ENCODE results near the gene TRPM4. TPM values are rescaled to one million over a fixed set of nuclear protein-coding genes. Genes with fewer than 3 reads are reported as not detected.

Gene TRPM4
- total RNA-seq, 2 experiments from 2014 or later = 20.9 to 44.2 TPM

GRCh38 chr19:49149652-49150105 is 7.9 kb upstream of the TRPM4 start:
- Histone ChIP-seq H4K20me1 (ENCODE audit: insufficient read depth, low read length) (no peaks in the 10 kb centered on the region), H3K4me1 (ENCODE audit: insufficient read depth, low read length, poor library complexity, severe bottlenecking) (peaks cover 32% of the 10 kb centered on the region), H3K4me2 (ENCODE audit: low read length) (peak overlapping the region; percentile 85), H3K36me3 (ENCODE audit: insufficient read depth, low read length) (no peaks in the 10 kb centered on the region), H3K9me3 (ENCODE audit: low read length) (no peaks in the 10 kb centered on the region), H3K27ac (ENCODE audit: low read depth, low read length, poor library complexity, severe bottlenecking) (peak overlapping the region; percentile 36), H2AFZ (ENCODE audit: low read length) (peak overlapping the region; percentile 72; the same call in 1 of the 2 replicates), H3K9me2 (ENCODE audit: insufficient read depth, low read length) (no peaks in the 10 kb centered on the region), H3K79me2 (ENCODE audit: insufficient read depth, low read depth, low read length) (no peaks in the 10 kb centered on the region), H3K4me3 (ENCODE audit: low read depth, low read length, poor library complexity, severe bottlenecking) (peak overlapping the region; percentile 83)
- intact Hi-C loops (cut with micrococcal nuclease; ENCODE audit: unreplicated experiment) = loop anchor here (2.0 kb wide), 1 partner anchor 59 kb away; no protein-coding TSS in a partner anchor
- peak; percentile 86 for DNase-seq (ENCODE audit: low spot score)
- ChIA-PET POLR2A (interaction anchor here (0.8 kb wide), 1 partner anchor 11 kb away, joined by 3 read pairs; no protein-coding TSS in a partner anchor), CTCF (ENCODE audit: unreplicated experiment) (interaction anchor here (0.6 kb wide), 1 partner anchor 36 kb away, joined by 3 read pairs; no protein-coding TSS in a partner anchor)
- TF ChIP-seq EZH2phosphoT487 (IDR thresholded peaks at IDR 0.05; ENCODE audit: borderline replicate concordance, low read depth, low read length) (no peak), CTCF (conservative IDR thresholded peaks at IDR 0.05; ENCODE audit: low read length) (no peak)
- BruUV-seq (replicated peaks) = no TSS peak

- ChIA-PET POLR2A (interaction anchor here (0.8 kb wide), 1 partner anchor 12 kb away, joined by 3 read pairs; no protein-coding TSS in a partner anchor), CTCF (ENCODE audit: unreplicated experiment) (interaction anchor here (0.6 to 1.4 kb wide), 2 partner anchors 49 to 435 kb away, joined by 3 read pairs; no protein-coding TSS in a partner anchor)
- Histone ChIP-seq H3K27ac (ENCODE audit: low read depth, low read length, poor library complexity, severe bottlenecking) (peak overlapping the region; percentile 36), H3K9me3 (ENCODE audit: low read length) (no peaks in the 10 kb centered on the region), H3K4me2 (ENCODE audit: low read length) (peak overlapping the region; percentile 85), H3K4me3 (ENCODE audit: low read depth, low read length, poor library complexity, severe bottlenecking) (peak overlapping the region; percentile 83), H3K36me3 (ENCODE audit: insufficient read depth, low read length) (no peaks in the 10 kb centered on the region), H2AFZ (ENCODE audit: low read length) (peak overlapping the region; percentile 72; the same call in 1 of the 2 replicates), H3K4me1 (ENCODE audit: insufficient read depth, low read length, poor library complexity, severe bottlenecking) (peaks cover 32% of the 10 kb centered on the region), H3K9me2 (ENCODE audit: insufficient read depth, low read length) (no peaks in the 10 kb centered on the region), H4K20me1 (ENCODE audit: insufficient read depth, low read length) (no peaks in the 10 kb centered on the region), H3K79me2 (ENCODE audit: insufficient read depth, low read depth, low read length) (no peaks in the 10 kb centered on the region)
- intact Hi-C loops (cut with micrococcal nuclease; ENCODE audit: unreplicated experiment) = no loop called here
- no TSS peak for BruUV-seq (replicated peaks)
- no peak for TF ChIP-seq EZH2phosphoT487 (IDR thresholded peaks at IDR 0.05; ENCODE audit: borderline replicate concordance, low read depth, low read length)
- TF ChIP-seq CTCF (conservative IDR thresholded peaks at IDR 0.05; ENCODE audit: low read length) = no peak
- peak; percentile 90 for DNase-seq (ENCODE audit: low spot score)
Measured at GRCh38 chr19:49150106-49150943, 7.3 kb upstream of the TRPM4 start.

All from OCI-LY7 (cell line).